ENCODE data around the gene SLIT3.

The SLIT3 gene

DNA sequence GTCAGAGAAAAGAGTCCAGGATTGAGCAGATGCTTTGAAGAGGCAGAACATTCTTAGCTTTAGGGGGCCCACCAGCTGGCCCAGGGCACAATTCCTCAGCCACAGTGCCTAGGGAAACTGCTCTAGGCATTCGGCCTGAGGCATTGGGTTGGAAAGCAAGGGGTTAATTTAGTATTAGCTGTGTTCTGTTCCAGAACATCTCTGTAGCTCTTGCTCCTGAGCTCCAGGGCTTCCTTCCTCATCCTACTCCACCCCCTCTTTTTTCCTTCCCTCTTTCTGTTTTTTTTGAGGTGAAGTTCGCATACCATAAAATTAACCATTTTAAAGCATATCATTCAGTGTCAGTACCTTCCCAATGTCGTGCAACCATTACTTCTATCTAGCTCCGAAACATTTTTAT is 647.3 kb downstream of the SLIT3 start:
- no peak overlapping the region for H2AFZ ChIP-seq (ENCODE audit: low read depth, low read length)
- H3K79me2 ChIP-seq (ENCODE audit: insufficient read depth, low read length): no peaks in the 10 kb centered on the region
- DNase-seq: no peak
- TF ChIP-seq, protein P1, sequence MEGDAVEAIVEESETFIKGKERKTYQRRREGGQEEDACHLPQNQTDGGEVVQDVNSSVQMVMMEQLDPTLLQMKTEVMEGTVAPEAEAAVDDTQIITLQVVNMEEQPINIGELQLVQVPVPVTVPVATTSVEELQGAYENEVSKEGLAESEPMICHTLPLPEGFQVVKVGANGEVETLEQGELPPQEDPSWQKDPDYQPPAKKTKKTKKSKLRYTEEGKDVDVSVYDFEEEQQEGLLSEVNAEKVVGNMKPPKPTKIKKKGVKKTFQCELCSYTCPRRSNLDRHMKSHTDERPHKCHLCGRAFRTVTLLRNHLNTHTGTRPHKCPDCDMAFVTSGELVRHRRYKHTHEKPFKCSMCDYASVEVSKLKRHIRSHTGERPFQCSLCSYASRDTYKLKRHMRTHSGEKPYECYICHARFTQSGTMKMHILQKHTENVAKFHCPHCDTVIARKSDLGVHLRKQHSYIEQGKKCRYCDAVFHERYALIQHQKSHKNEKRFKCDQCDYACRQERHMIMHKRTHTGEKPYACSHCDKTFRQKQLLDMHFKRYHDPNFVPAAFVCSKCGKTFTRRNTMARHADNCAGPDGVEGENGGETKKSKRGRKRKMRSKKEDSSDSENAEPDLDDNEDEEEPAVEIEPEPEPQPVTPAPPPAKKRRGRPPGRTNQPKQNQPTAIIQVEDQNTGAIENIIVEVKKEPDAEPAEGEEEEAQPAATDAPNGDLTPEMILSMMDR (IDR thresholded peaks at IDR 0.05; ENCODE audit: borderline replicate concordance, extremely low read depth, low read length, poor library complexity, severe bottlenecking): no peak
- TF ChIP-seq EZH2 (IDR thresholded peaks at IDR 0.05; ENCODE audit: borderline replicate concordance, low read depth, low read length, severe bottlenecking): no peak
- no peaks in the 10 kb centered on the region for H3K4me1 ChIP-seq (ENCODE audit: insufficient read depth, low read length)
- no peak overlapping the region for H3K9ac ChIP-seq (ENCODE audit: low read depth, low read length)
- H4K20me1 ChIP-seq (ENCODE audit: insufficient read depth, low read length): no peaks in the 10 kb centered on the region
- H3K9me3 ChIP-seq (ENCODE audit: insufficient read depth, low read length, severe bottlenecking): no peaks in the 10 kb centered on the region
- H3K4me2 ChIP-seq (ENCODE audit: insufficient read depth, low read length): no peak overlapping the region
- no peak for ATAC-seq (ENCODE audit: insufficient read depth, low read depth)
- H3K27ac ChIP-seq (ENCODE audit: low read length): no peak overlapping the region
- no peaks in the 10 kb centered on the region for H3K27me3 ChIP-seq (ENCODE audit: insufficient read depth, low read length, poor library complexity)
- H3K36me3 ChIP-seq (ENCODE audit: insufficient read depth, low read length): no peaks in the 10 kb centered on the region
- no peak overlapping the region for H3K4me3 ChIP-seq (ENCODE audit: low read depth in 1 of 2, low read length in 2 of 2)

DNA sequence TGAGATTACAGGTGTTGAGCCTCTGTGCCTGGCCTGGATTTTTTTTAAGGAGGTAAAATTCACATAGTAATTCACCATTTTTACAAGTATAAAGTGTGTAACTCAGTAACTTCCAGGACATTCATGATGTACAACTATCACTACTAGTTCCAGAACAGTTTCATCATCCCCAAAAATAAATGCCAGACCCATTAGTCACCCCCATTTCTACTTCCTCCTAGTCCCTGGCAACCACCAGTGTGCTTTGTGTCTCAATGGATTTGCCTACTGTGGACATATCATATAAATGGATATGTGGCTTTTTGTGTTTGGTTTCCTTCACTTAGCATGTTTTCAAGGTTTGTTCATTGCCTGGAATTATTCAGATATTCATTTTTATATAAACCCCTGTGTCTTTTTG is 649.3 kb downstream of the SLIT3 start:
- H4K20me1 ChIP-seq (ENCODE audit: insufficient read depth, low read length): no peaks in the 10 kb centered on the region
- no peaks in the 10 kb centered on the region for H3K4me1 ChIP-seq (ENCODE audit: insufficient read depth, low read length)
- H3K27me3 ChIP-seq (ENCODE audit: insufficient read depth, low read length, poor library complexity): no peaks in the 10 kb centered on the region
- H3K9ac ChIP-seq (ENCODE audit: low read depth, low read length): no peak overlapping the region
- H3K4me2 ChIP-seq (ENCODE audit: insufficient read depth, low read length): no peak overlapping the region
- DNase-seq (no peak), ATAC-seq (ENCODE audit: insufficient read depth, low read depth) (no peak)
- H3K9me3 ChIP-seq (ENCODE audit: insufficient read depth, low read length, severe bottlenecking): no peaks in the 10 kb centered on the region
- no peaks in the 10 kb centered on the region for H3K36me3 ChIP-seq (ENCODE audit: insufficient read depth, low read length)
- no peak overlapping the region for H2AFZ ChIP-seq (ENCODE audit: low read depth, low read length)
- H3K27ac ChIP-seq (ENCODE audit: low read length): no peak overlapping the region
- no peaks in the 10 kb centered on the region for H3K79me2 ChIP-seq (ENCODE audit: insufficient read depth, low read length)
- H3K4me3 ChIP-seq (ENCODE audit: low read depth in 1 of 2, low read length in 2 of 2): no peak overlapping the region
- TF ChIP-seq EZH2 (IDR thresholded peaks at IDR 0.05; ENCODE audit: borderline replicate concordance, low read depth, low read length, severe bottlenecking): no peak
- TF ChIP-seq, protein P1 (IDR thresholded peaks at IDR 0.05; ENCODE audit: borderline replicate concordance, extremely low read depth, low read length, poor library complexity, severe bottlenecking): no peak

DNA sequence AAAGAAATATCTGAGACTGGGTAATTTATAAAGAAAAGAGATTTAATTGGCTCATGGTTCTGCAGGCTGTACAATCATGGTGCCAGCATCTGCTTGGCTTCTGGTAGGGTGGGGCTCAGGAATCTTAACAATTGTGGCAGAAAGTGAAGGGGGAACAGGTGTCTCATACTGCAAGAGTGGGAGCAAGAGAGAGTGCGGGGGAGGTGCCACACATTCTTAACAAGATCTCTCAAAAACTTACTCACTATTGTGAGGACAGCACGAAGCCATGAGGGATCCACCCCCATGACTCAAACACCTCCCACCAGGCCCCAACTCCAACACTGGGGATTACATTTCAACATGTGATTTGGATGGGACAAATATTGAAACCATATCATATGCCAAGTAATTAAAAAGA is 651.6 kb downstream of the SLIT3 start:
- Histone ChIP-seq H4K20me1 (ENCODE audit: insufficient read depth, low read length) (no peaks in the 10 kb centered on the region), H3K4me3 (ENCODE audit: low read depth in 1 of 2, low read length in 2 of 2) (no peak overlapping the region), H3K27ac (ENCODE audit: low read length) (no peak overlapping the region), H3K36me3 (ENCODE audit: insufficient read depth, low read length) (no peaks in the 10 kb centered on the region), H3K4me1 (ENCODE audit: insufficient read depth, low read length) (no peaks in the 10 kb centered on the region), H3K27me3 (ENCODE audit: insufficient read depth, low read length, poor library complexity) (no peaks in the 10 kb centered on the region), H3K9me3 (ENCODE audit: insufficient read depth, low read length, severe bottlenecking) (no peaks in the 10 kb centered on the region), H2AFZ (ENCODE audit: low read depth, low read length) (no peak overlapping the region), H3K79me2 (ENCODE audit: insufficient read depth, low read length) (no peaks in the 10 kb centered on the region), H3K4me2 (ENCODE audit: insufficient read depth, low read length) (no peak overlapping the region), H3K9ac (ENCODE audit: low read depth, low read length) (no peak overlapping the region)
- ATAC-seq (ENCODE audit: insufficient read depth, low read depth) (no peak), DNase-seq (no peak)
- TF ChIP-seq EZH2 (IDR thresholded peaks at IDR 0.05; ENCODE audit: borderline replicate concordance, low read depth, low read length, severe bottlenecking): no peak
- TF ChIP-seq, protein P1 (IDR thresholded peaks at IDR 0.05; ENCODE audit: borderline replicate concordance, extremely low read depth, low read length, poor library complexity, severe bottlenecking): no peak

DNA sequence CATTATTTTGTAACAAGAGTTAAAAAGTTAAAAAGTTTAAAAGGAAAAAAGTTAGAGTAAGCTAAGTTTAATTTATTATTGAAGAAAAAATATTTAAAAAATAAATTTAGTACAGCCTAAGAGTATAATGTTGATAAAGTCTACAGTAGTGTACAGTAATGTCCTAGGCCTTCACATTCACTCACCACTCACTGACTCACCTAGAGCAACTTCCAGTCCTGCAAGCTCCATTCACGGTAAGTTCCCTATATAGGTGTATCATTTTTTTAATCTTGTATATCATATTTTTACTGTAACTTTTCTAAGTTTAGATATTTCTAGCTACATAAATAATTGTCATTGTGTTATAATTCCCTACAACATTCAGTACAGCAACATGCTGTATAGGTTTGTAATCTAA is 652.4 kb downstream of the SLIT3 start:
- no peak overlapping the region for H3K4me3 ChIP-seq (ENCODE audit: low read depth in 1 of 2, low read length in 2 of 2)
- ATAC-seq (ENCODE audit: insufficient read depth, low read depth): no peak
- H3K27me3 ChIP-seq (ENCODE audit: insufficient read depth, low read length, poor library complexity): no peaks in the 10 kb centered on the region
- no peaks in the 10 kb centered on the region for H3K79me2 ChIP-seq (ENCODE audit: insufficient read depth, low read length)
- H3K4me1 ChIP-seq (ENCODE audit: insufficient read depth, low read length): no peaks in the 10 kb centered on the region
- no peaks in the 10 kb centered on the region for H3K36me3 ChIP-seq (ENCODE audit: insufficient read depth, low read length)
- H3K9me3 ChIP-seq (ENCODE audit: insufficient read depth, low read length, severe bottlenecking): no peaks in the 10 kb centered on the region
- H3K27ac ChIP-seq (ENCODE audit: low read length): no peak overlapping the region
- no peak overlapping the region for H3K4me2 ChIP-seq (ENCODE audit: insufficient read depth, low read length)
- H3K9ac ChIP-seq (ENCODE audit: low read depth, low read length): no peak overlapping the region
- no peak overlapping the region for H2AFZ ChIP-seq (ENCODE audit: low read depth, low read length)
- H4K20me1 ChIP-seq (ENCODE audit: insufficient read depth, low read length): no peaks in the 10 kb centered on the region
- TF ChIP-seq, protein P1 (IDR thresholded peaks at IDR 0.05; ENCODE audit: borderline replicate concordance, extremely low read depth, low read length, poor library complexity, severe bottlenecking): no peak
- TF ChIP-seq EZH2 (IDR thresholded peaks at IDR 0.05; ENCODE audit: borderline replicate concordance, low read depth, low read length, severe bottlenecking): no peak
- DNase-seq: no peak

Measured in DND-41 (cell line).